GM12878 (cell line): ENCODE results near the gene TESPA1. TPM values are rescaled to one million over a fixed set of nuclear protein-coding genes. Genes with fewer than 3 reads are reported as not detected.

ENCODE experiments used
- ATAC-seq: fragments of 200-7000 bp; cut with Tn5 transposase; 3 replicates; pipeline ENCODE4 v1.9.1; 2020; ENCODE audit warnings: mild to moderate bottlenecking, moderate library complexity
- BruUV-seq: library from RNA; stranded (reverse); fragments of 400-500 nt; replicated peaks from 2 replicates; lab custom pipeline; 2021; lab: Mats Ljungman, UMichigan
- CTCF ChIA-PET: fragments of 300-600 bp; sonication (Branson Sonifier 250); formaldehyde crosslinking; extraction: SDS; loops from one replicate; lab custom pipeline; 2021; ENCODE audit warnings: inconsistent platforms; lab: Yijun Ruan, JAX
- POLR2A ChIA-PET: fragments of 350-600 bp; formaldehyde crosslinking; extraction: SDS; loops from one replicate; lab custom pipeline; 2021; ENCODE audit warnings: inconsistent platforms; lab: Charles Lee
- RAD21 ChIA-PET: fragments of 300-600 bp; sonication (Branson Sonifier 250); formaldehyde crosslinking; loops from one replicate; lab custom pipeline; 2023; ENCODE audit warnings: antibody characterized with exemption; ENCODE audit not compliant: unreplicated experiment; lab: Charles Lee
- SMC1A ChIA-PET: fragments of 300-600 bp; sonication (Branson Sonifier 250); formaldehyde crosslinking; loops from one replicate; lab custom pipeline; 2023; ENCODE audit not compliant: unreplicated experiment, uncharacterized antibody; lab: Charles Lee
- DNase-seq: peaks from one replicate; pipeline ENCODE4 v3.0.0-alpha.2; 2011; ENCODE audit warnings: low read depth, low spot score
- FAIRE-seq: peaks from 3 replicates; lab custom pipeline; 2011; peaks lifted over from hg19 to GRCh38; lab: Jason Lieb, UNC
- H2AFZ ChIP-seq: 2 replicates; pipeline ENCODE4 v1.6.0; 2011; ENCODE audit warnings: low read depth, low read length, control low read depth; ENCODE audit not compliant: control insufficient read depth
- H3K27ac ChIP-seq: 2 replicates; pipeline ENCODE4 v1.5.1; 2011; ENCODE audit warnings: control low read depth; ENCODE audit not compliant: control insufficient read depth, insufficient read depth
- H3K27me3 ChIP-seq, 2 experiments: replicated peaks in 1 of 2; 2 replicates each; pipeline versions ENCODE4 v1.6.0 to v1.6.1; 2011; ENCODE audit warnings: low read length in 1 of 2; ENCODE audit not compliant: control insufficient read depth in 2 of 2, insufficient read depth in 2 of 2
- H3K36me3 ChIP-seq, 2 experiments: 2 replicates each; pipeline ENCODE4 v1.5.1; 2011; ENCODE audit warnings: low read length in 1 of 2; ENCODE audit not compliant: control insufficient read depth in 2 of 2, insufficient read depth in 2 of 2
- H3K4me1 ChIP-seq: 2 replicates; pipeline ENCODE4 v1.6.1; 2011; ENCODE audit warnings: mild to moderate bottlenecking, low read length, moderate library complexity, mixed read lengths; ENCODE audit not compliant: control insufficient read depth, insufficient read depth
- H3K4me2 ChIP-seq: 2 replicates; pipeline ENCODE4 v1.6.0; 2011; ENCODE audit warnings: control low read depth; ENCODE audit not compliant: control insufficient read depth, insufficient read depth
- H3K4me3 ChIP-seq: fragments of 200-600 bp; sonication (generic); 2 replicates; pipeline ENCODE4 v1.5.1; 2016
- H3K79me2 ChIP-seq: 2 replicates; pipeline ENCODE4 v1.6.0; 2011; ENCODE audit warnings: low read length; ENCODE audit not compliant: control insufficient read depth, insufficient read depth
- H3K9ac ChIP-seq: 2 replicates; pipeline ENCODE4 v1.8.0; 2011; ENCODE audit warnings: low read length, control low read depth, mixed read lengths; ENCODE audit not compliant: control insufficient read depth, insufficient read depth
- H3K9me3 ChIP-seq: replicated peaks from 3 replicates; pipeline ENCODE4 v1.5.1; 2011; ENCODE audit warnings: mild to moderate bottlenecking, low read length; ENCODE audit not compliant: control insufficient read depth, insufficient read depth
- H4K20me1 ChIP-seq: 2 replicates; pipeline ENCODE4 v1.6.0; 2011; ENCODE audit not compliant: control insufficient read depth, insufficient read depth
- HDGF ChIP-seq: fragments of 450-650 bp; IDR thresholded peaks from 2 replicates; pipeline ENCODE4 v1.6.1; 2016; ENCODE audit warnings: antibody characterized with exemption
- WRNIP1 ChIP-seq: IDR thresholded peaks from 2 replicates; pipeline ENCODE4 v1.6.1; 2011; ENCODE audit warnings: low read depth, low read length, improper control_type of control experiment, borderline replicate concordance
- WGBS: methylation state at CpG from one replicate; pipeline ENCODE4 v1.1.6; 2016; ENCODE audit warnings: low lambda C conversion rate; ENCODE audit not compliant: insufficient replicate concordance, insufficient coverage; ENCODE audit errors: missing lambda C conversion rate; 5-methylcytosine and 5-hydroxymethylcytosine counted together
- in situ Hi-C: fragments of 300-500 bp; cut with MboI; formaldehyde crosslinking; loops from 9 replicates; pipeline ENCODE4 v1.14.3; 2018; ENCODE audit warnings: mixed read lengths
- intact Hi-C: fragments of 100-400 bp; cut with micrococcal nuclease; formaldehyde crosslinking; loops from one replicate; pipeline ENCODE4 v1.14.2; 2022; ENCODE audit not compliant: unreplicated experiment
- polyA plus RNA-seq, 11 experiments: library from polyadenylated mRNA; depleted of rRNA in 4 of 11; unstranded in 6 of 11; stranded (reverse) in 5 of 11; fragments of >200 nt; fragmentation: Nextera tagmentation in 4 of 11; fragmentation: Illumina TruSeq in 1 of 11; extraction: Ambion mirVana in 4 of 11; extraction: Trizol in 1 of 11; gene quantifications; 1 replicate in 1 of 11; 2 replicates in 10 of 11; pipeline versions ENCODE4 v1.2.1 to v1.2.3, GENCODE V29; 2011 to 2016; ENCODE audit warnings: inconsistent platforms in 2 of 11, missing spikeins in 2 of 11, low read depth in 1 of 11
- total RNA-seq, 4 experiments: library from RNA; depleted of rRNA in 3 of 4; stranded (reverse); fragments of >200 nt in 3 of 4; fragmentation: Illumina TruSeq in 1 of 4; extraction: Trizol in 1 of 4; gene quantifications; 2 replicates each; pipeline versions ENCODE4 v1.2.1 to v1.2.3, GENCODE V29; 2013 to 2021
- TF ChIP-seq, protein P1 (sequence below): fragments of 450-650 bp; formaldehyde crosslinking; IDR thresholded peaks from 2 replicates; pipeline ENCODE4 v1.4.0; 2020; ENCODE audit warnings: mild to moderate bottlenecking, moderate library complexity

Gene TESPA1
- total and polyA plus RNA-seq, 10 of the 15 experiments (the other 5 are each of a cell fraction or from before 2014, with no cell fraction given) = 13.8 to 56.2 (median 23.9) TPM

- no peaks in the 10 kb centered on the region for H4K20me1 ChIP-seq
- in situ Hi-C loops = loop anchor here (5.0 kb wide), 1 partner anchor 84 kb away; the partner anchor contains the start of gene MUCL1
- H3K4me3 ChIP-seq = no peak overlapping the region
- TF ChIP-seq HDGF (no peak), WRNIP1 (no peak)
- TF ChIP-seq, protein P1, sequence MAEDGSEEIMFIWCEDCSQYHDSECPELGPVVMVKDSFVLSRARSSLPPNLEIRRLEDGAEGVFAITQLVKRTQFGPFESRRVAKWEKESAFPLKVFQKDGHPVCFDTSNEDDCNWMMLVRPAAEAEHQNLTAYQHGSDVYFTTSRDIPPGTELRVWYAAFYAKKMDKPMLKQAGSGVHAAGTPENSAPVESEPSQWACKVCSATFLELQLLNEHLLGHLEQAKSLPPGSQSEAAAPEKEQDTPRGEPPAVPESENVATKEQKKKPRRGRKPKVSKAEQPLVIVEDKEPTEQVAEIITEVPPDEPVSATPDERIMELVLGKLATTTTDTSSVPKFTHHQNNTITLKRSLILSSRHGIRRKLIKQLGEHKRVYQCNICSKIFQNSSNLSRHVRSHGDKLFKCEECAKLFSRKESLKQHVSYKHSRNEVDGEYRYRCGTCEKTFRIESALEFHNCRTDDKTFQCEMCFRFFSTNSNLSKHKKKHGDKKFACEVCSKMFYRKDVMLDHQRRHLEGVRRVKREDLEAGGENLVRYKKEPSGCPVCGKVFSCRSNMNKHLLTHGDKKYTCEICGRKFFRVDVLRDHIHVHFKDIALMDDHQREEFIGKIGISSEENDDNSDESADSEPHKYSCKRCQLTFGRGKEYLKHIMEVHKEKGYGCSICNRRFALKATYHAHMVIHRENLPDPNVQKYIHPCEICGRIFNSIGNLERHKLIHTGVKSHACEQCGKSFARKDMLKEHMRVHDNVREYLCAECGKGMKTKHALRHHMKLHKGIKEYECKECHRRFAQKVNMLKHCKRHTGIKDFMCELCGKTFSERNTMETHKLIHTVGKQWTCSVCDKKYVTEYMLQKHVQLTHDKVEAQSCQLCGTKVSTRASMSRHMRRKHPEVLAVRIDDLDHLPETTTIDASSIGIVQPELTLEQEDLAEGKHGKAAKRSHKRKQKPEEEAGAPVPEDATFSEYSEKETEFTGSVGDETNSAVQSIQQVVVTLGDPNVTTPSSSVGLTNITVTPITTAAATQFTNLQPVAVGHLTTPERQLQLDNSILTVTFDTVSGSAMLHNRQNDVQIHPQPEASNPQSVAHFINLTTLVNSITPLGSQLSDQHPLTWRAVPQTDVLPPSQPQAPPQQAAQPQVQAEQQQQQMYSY (CRISPR knock-in tag) = no peak
- ChIA-PET RAD21 (interaction anchor here (1.3 kb wide), 1 partner anchor 84 kb away, joined by 3 read pairs; no protein-coding TSS in a partner anchor), SMC1A (interaction anchor here (0.5 to 2.8 kb wide), 9 partner anchors 20 to 187 kb away, joined by 3 to 9 read pairs (median 4); no protein-coding TSS in a partner anchor), CTCF (interaction anchor here (0.9 to 3.1 kb wide), 7 partner anchors 21 to 235 kb away, joined by 3 to 19 read pairs (median 4); no protein-coding TSS in a partner anchor), POLR2A (no interaction called here)
- intact Hi-C loops = loop anchor here (5.0 kb wide), 1 partner anchor 79 kb away; no protein-coding TSS in a partner anchor
- FAIRE-seq = no peak
- no peak overlapping the region for H3K4me2 ChIP-seq
- DNase-seq = no peak
- peaks cover 5% of the 10 kb centered on the region for H3K4me1 ChIP-seq
- BruUV-seq = no TSS peak
- no peak overlapping the region for H3K27ac ChIP-seq
- no peak overlapping the region for H3K9ac ChIP-seq
- no peaks in the 10 kb centered on the region; the same call in 1 of the 3 replicates for H3K9me3 ChIP-seq
- ATAC-seq = no peak
- no peak overlapping the region for H2AFZ ChIP-seq
- no peaks in the 10 kb centered on the region for H3K79me2 ChIP-seq
- no peaks in the 10 kb centered on the region for H3K36me3 ChIP-seq
- WGBS = 62% methylated on average over 3 of the region's 3 CpGs
- no peaks in the 10 kb centered on the region for H3K27me3 ChIP-seq
Observed at GRCh38 chr12:54936736-54937135, 47.8 kb downstream of the TESPA1 start.
